A549 treated with Hydrocortisone at 1 μM for 4 hours (cell line): ENCODE measurements around the gene TTC9B. TPM values are rescaled to one million over a fixed set of nuclear protein-coding genes. Genes with fewer than 3 reads are reported as not detected.

Experiments
- total RNA-seq: library from RNA; stranded (reverse); fragments of 200-300 nt; extraction: Qiagen RNA extraction; gene quantifications from 5 replicates; pipeline ENCODE4 v1.2.3, GENCODE V29; 2022

Gene TTC9B
- 0.16 to 0.79 TPM (median 0.45 TPM) in 5 replicates for total RNA-seq

GRCh38 chr19:40217934-40218890 lies at the start of gene TTC9B:
TSS of gene TTC9B (minus strand) at chr19:40218384. CDS start at chr19:40218381, 3 bp downstream.

GRCh38 chr19:40190891-40191835 lies 27.0 kb downstream of the TTC9B start, which contains the start of gene MAP3K10:
TSS of gene MAP3K10 (plus strand) at chr19:40191426. CDS start at chr19:40192032, 606 bp downstream.

Other genes with a start within 250 kb of the TTC9B start
- 257 to 292 TPM (median 275 TPM) in 5 replicates for gene PSMC4, start 247.2 kb downstream of the TTC9B start, total RNA-seq
- gene ZNF546, start 221.3 kb downstream of the TTC9B start, total RNA-seq: 1.3 to 2.7 TPM (median 2.2 TPM) in 5 replicates
- gene ZNF780B, start 162.2 kb downstream of the TTC9B start, total RNA-seq: 5.4 to 6.8 TPM (median 6.4 TPM) in 5 replicates
- gene ZNF780A, start 127.4 kb downstream of the TTC9B start, total RNA-seq: 25.9 to 29.1 TPM (median 27.7 TPM) in 5 replicates
- gene MAP3K10, start 27.0 kb downstream of the TTC9B start, total RNA-seq: 14.0 to 16.4 TPM (median 14.8 TPM) in 5 replicates
- gene CCNP, start 8.3 kb upstream of the TTC9B start, total RNA-seq: 0.16 to 0.32 TPM (median 0.29 TPM) in 4 of 5 replicates, not detected in the other
- 146 to 181 TPM (median 173 TPM) in 5 replicates for gene AKT2, start 67.0 kb upstream of the TTC9B start, total RNA-seq
- gene C19orf47, start 130.0 kb upstream of the TTC9B start, total RNA-seq: 27.3 to 32.5 TPM (median 29.2 TPM) in 5 replicates
- gene PLD3, start 130.3 kb upstream of the TTC9B start, total RNA-seq: 241 to 289 TPM (median 258 TPM) in 5 replicates
- 0.22 to 0.32 TPM (median 0.30 TPM) in 5 replicates for gene HIPK4, start 171.8 kb upstream of the TTC9B start, total RNA-seq
- 1.2 to 1.6 TPM (median 1.4 TPM) in 5 replicates for gene PRX, start 195.0 kb upstream of the TTC9B start, total RNA-seq
- gene SERTAD1, start 207.6 kb upstream of the TTC9B start, total RNA-seq: 22.6 to 39.9 TPM (median 30.9 TPM) in 5 replicates
- gene SERTAD3, start 226.0 kb upstream of the TTC9B start, total RNA-seq: 38.2 to 45.6 TPM (median 44.2 TPM) in 5 replicates
- gene BLVRB, start 247.4 kb upstream of the TTC9B start, total RNA-seq: 239 to 357 TPM (median 312 TPM) in 5 replicates
- 0.55 to 0.76 TPM (median 0.72 TPM) in 5 replicates for gene SPTBN4, start 248.6 kb upstream of the TTC9B start, total RNA-seq